ENCODE results near the gene OR52H1.
"Not testable (repeated sequence)": the region's sequence is repeated elsewhere in the genome, so short reads cannot be mapped to it uniquely, and the experiment has no call there.

OR52H1 gene

GRCh38 chr11:5592615-5593014, 44.3 kb upstream of the OR52H1 start:
- ChIA-PET CTCF (no interaction called here), POLR2A (no interaction called here)
- Histone ChIP-seq H3K36me3 (ENCODE audit: control insufficient read depth in 2 of 2, insufficient read depth in 1 of 2, low read length in 2 of 2) (no peaks in the 10 kb centered on the region), H3K9me3 (ENCODE audit: control insufficient read depth, insufficient read depth, low read depth, low read length) (no peaks in the 10 kb centered on the region), H3K27ac (ENCODE audit: extremely low read depth, low read depth, low read length) (no peak overlapping the region), H3K4me3 (ENCODE audit: low read depth, low read length) (no peak overlapping the region), H3K4me1 (ENCODE audit: control insufficient read depth, insufficient read depth, low read length) (no peaks in the 10 kb centered on the region)
- no peak for TF ChIP-seq ZNF398 (tag by site-specific recombination; IDR thresholded peaks at IDR 0.05)
- no peak for TF ChIP-seq HOXA7 (CRISPR knock-in tag; IDR thresholded peaks at IDR 0.05; ENCODE audit: borderline replicate concordance)
- TF ChIP-seq WT1 (tag by site-specific recombination; IDR thresholded peaks at IDR 0.05) = no peak
- TF ChIP-seq PRDM6 (tag by site-specific recombination; IDR thresholded peaks at IDR 0.05) = no peak
- TF ChIP-seq ZNF514 (tag by site-specific recombination; IDR thresholded peaks at IDR 0.05) = no peak
- TF ChIP-seq ZNF214 (tag by site-specific recombination; IDR thresholded peaks at IDR 0.05; ENCODE audit: borderline replicate concordance) = no peak
- TF ChIP-seq ZNF121 (tag by site-specific recombination; IDR thresholded peaks at IDR 0.05) = no peak
- no peak for TF ChIP-seq ZNF645 (tag by site-specific recombination; IDR thresholded peaks at IDR 0.05)

- Histone ChIP-seq H3K4me3 (ENCODE audit: low read depth, low read length) (no peak overlapping the region), H3K36me3 (ENCODE audit: control insufficient read depth in 2 of 2, insufficient read depth in 1 of 2, low read length in 2 of 2) (no peaks in the 10 kb centered on the region), H3K4me1 (ENCODE audit: control insufficient read depth, insufficient read depth, low read length) (no peaks in the 10 kb centered on the region), H3K9me3 (ENCODE audit: control insufficient read depth, insufficient read depth, low read depth, low read length) (no peaks in the 10 kb centered on the region), H3K27ac (ENCODE audit: extremely low read depth, low read depth, low read length) (no peak overlapping the region)
- TF ChIP-seq ZNF660 (tag by site-specific recombination; IDR thresholded peaks at IDR 0.05) = no peak
- TF ChIP-seq YY2 (tag by site-specific recombination; IDR thresholded peaks at IDR 0.05) = no peak
- TF ChIP-seq ATF2 (tag by site-specific recombination; IDR thresholded peaks at IDR 0.05; ENCODE audit: low read depth) = no peak
- no peak for TF ChIP-seq SETDB1 (IDR thresholded peaks at IDR 0.05; ENCODE audit: insufficient read length, low read length)
- TF ChIP-seq HOXC10 (CRISPR knock-in tag; IDR thresholded peaks at IDR 0.05) = no peak
- POLR2A ChIA-PET = no interaction called here
- CTCF ChIA-PET = interaction anchor here (0.6 kb wide), 1 partner anchor 115 kb away, joined by 6 read pairs; no protein-coding TSS in a partner anchor
Observed at GRCh38 chr11:5591613-5592012, 43.3 kb upstream of the OR52H1 start.

GRCh38 chr11:5589906-5590305, 41.6 kb upstream of the OR52H1 start:
- H3K9me3 ChIP-seq (ENCODE audit: control insufficient read depth, insufficient read depth, low read depth, low read length); H3K27ac ChIP-seq (ENCODE audit: extremely low read depth, low read depth, low read length); H3K4me1 ChIP-seq (ENCODE audit: control insufficient read depth, insufficient read depth, low read length); POLR2A ChIA-PET; H3K36me3 ChIP-seq (ENCODE audit: control insufficient read depth in 2 of 2, insufficient read depth in 1 of 2, low read length in 2 of 2); H3K4me3 ChIP-seq (ENCODE audit: low read depth, low read length); CTCF ChIA-PET: not testable (repeated sequence)

GRCh38 chr11:5584458-5584857, 36.1 kb upstream of the OR52H1 start:
- H3K27ac ChIP-seq (ENCODE audit: extremely low read depth, low read depth, low read length); H3K36me3 ChIP-seq (ENCODE audit: control insufficient read depth in 2 of 2, insufficient read depth in 1 of 2, low read length in 2 of 2); CTCF ChIA-PET; H3K9me3 ChIP-seq (ENCODE audit: control insufficient read depth, insufficient read depth, low read depth, low read length); POLR2A ChIA-PET; H3K4me3 ChIP-seq (ENCODE audit: low read depth, low read length); H3K4me1 ChIP-seq (ENCODE audit: control insufficient read depth, insufficient read depth, low read length): not testable (repeated sequence)
